Adipocyte (in vitro differentiated cells): ENCODE results near the gene C1QTNF1.

Experiments used
- DNase-seq: peaks from one replicate; pipeline ENCODE4 v3.0.0-alpha.2; 2015; ENCODE audit warnings: low read depth
- H3K27me3 ChIP-seq: replicated peaks from 2 replicates; pipeline ENCODE4 v1.7.0; 2013; ENCODE audit warnings: mild to moderate bottlenecking, low read length, moderate library complexity; ENCODE audit not compliant: control insufficient read depth, insufficient read depth
- H3K36me3 ChIP-seq: 2 replicates; pipeline ENCODE4 v1.7.0; 2013; ENCODE audit warnings: low read length, mild to moderate bottlenecking, moderate library complexity; ENCODE audit not compliant: control insufficient read depth, insufficient read depth, severe bottlenecking
- H3K4me1 ChIP-seq: 2 replicates; pipeline ENCODE4 v1.7.0; 2013; ENCODE audit warnings: mild to moderate bottlenecking, low read length, moderate library complexity; ENCODE audit not compliant: control insufficient read depth, insufficient read depth
- H3K4me3 ChIP-seq: 2 replicates; pipeline ENCODE4 v1.7.0; 2013; ENCODE audit warnings: mild to moderate bottlenecking, low read length, moderate library complexity
- H3K9ac ChIP-seq: 2 replicates; pipeline ENCODE4 v1.7.0; 2013; ENCODE audit warnings: mild to moderate bottlenecking, low read length, moderate library complexity
- H3K9me3 ChIP-seq: 2 replicates; pipeline ENCODE4 v1.7.0; 2013; ENCODE audit warnings: mild to moderate bottlenecking, low read length, moderate library complexity; ENCODE audit not compliant: control insufficient read depth

Gene C1QTNF1

DNA sequence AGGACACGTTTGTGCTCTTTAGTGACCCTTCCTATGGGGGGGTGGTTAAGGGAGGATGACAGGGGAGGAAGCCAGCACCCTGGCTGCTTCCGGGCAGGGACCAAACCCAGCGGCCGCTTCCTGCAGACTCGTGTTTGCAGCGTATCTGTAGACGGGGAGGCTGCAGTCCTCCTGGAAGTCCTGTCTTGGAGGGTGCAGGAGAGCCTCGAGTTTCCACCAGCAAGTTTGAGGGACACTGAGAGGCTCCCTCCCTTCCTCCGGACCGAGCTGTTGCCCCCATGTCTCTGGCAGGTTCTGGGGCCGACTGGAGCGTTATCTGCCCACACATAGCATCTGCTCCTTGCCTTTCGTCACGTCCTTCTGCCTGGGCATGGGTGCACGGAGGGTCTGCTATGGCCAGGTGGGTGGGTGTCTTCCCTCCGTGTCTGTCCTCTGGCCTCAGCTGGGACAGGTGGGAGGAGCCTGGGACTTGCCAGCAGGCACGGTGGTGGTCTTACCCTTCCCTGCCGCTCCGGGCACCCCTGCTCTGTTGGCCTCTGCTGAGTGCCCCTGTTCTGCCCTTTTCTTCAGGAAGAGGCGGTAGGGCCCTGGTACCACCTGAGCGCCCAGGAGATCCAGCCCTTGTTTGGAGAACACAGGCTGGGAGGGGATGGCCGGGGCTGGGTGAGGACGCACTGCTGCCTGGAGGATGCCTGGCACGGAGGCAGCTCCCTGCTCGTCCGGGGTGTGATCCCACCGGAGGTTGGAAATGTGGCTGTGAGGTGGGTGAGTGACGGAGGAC is 59.4 kb downstream of the C1QTNF1 start:
- Histone ChIP-seq H3K4me1 (no peaks in the 10 kb centered on the region), H3K27me3 (no peaks in the 10 kb centered on the region), H3K9ac (no peak overlapping the region), H3K36me3 (peaks cover 71% of the 10 kb centered on the region), H3K4me3 (no peak overlapping the region), H3K9me3 (no peaks in the 10 kb centered on the region)
- DNase-seq: no peak

DNA sequence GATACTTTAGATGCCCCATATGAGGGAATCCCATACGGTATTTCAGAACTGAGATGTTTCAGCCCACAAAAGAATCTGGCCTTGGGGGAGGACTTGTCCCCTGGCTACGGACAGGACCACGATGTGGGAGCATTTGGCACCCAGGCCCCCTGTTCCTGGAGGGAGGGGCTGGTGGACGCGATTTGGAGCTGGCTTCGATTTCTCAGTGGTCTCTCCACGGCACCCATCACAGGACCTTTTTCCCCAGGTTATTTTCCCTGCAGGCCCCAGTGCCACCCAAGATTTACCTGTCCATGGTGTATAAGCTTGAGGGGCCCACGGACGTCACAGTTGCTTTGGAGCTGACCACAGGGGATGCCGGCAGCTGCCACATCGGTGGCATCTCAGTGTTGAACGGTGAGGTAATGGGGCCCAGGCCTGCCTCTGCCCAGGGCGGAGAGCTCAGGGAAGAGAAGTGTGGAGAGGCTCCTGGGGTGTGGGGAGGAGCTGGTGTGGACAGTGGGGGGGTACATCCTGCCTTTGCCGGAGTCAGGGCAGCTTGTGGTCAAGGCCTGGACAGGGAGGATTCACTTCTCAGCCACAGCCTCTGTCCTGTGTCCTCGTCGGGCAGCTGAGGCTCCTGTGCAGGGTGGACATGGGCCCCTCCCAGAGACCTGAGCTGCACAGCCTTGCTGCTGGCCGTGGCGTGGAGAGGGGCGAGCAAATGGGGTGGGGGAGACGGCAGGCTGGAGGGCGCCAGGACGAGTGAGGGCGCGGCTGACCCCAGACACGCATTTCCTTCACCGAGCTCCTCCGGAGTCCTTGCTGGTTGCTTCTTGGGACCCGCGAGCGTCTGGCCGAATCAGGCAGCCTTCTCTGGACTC is 60.6 kb downstream of the C1QTNF1 start:
- Histone ChIP-seq H3K4me3 (no peak overlapping the region), H3K4me1 (no peaks in the 10 kb centered on the region)
- no peak for DNase-seq

DNA sequence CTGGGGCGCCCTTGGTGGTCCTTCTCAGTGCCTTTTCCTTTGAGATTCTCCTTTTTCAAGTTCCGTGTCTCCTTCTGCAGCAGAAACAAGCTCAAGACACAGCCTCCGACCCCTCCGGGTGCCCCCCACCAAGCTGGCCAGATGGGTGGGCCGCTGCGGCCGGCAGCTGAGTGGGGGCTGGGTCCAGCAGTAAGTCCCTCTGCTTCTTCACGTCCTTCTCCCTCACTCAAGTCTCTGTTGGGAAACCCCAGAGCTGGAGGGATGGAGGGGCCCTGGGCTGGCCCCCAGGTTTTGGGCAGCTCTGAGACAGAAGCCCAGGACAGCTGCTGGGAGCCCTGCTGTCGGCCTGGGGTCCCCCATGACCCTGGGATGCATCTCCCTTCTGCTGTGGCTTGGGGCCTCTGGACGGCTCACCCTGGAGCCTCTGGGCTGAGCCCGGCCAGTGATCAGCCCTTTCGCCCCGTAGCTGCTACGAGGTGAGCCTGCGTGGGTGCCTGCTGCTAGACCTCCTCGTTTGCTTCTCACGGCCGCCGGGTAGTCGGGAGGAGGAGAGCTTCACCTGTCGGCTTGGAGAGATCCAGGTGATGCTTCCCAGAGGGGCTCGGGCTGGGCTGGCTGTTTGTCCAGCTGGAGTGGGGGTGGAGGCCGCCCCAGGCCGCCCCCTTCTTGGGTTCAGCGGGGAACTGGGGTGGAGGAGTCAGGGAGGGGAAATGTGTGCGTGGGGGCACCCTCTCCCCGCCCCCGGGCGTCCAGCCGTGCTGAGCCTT is 61.4 kb downstream of the C1QTNF1 start:
- Histone ChIP-seq H3K27me3 (no peaks in the 10 kb centered on the region), H3K9me3 (no peaks in the 10 kb centered on the region), H3K9ac (no peak overlapping the region), H3K4me3 (no peak overlapping the region), H3K36me3 (peaks cover 51% of the 10 kb centered on the region), H3K4me1 (peaks cover 3% of the 10 kb centered on the region)
- DNase-seq: no peak

More for the DNA sequence above, 60.6 kb downstream of the C1QTNF1 start:
- Histone ChIP-seq H3K9ac (no peak overlapping the region), H3K27me3 (no peaks in the 10 kb centered on the region), H3K9me3 (no peaks in the 10 kb centered on the region), H3K36me3 (peaks cover 59% of the 10 kb centered on the region)

DNA sequence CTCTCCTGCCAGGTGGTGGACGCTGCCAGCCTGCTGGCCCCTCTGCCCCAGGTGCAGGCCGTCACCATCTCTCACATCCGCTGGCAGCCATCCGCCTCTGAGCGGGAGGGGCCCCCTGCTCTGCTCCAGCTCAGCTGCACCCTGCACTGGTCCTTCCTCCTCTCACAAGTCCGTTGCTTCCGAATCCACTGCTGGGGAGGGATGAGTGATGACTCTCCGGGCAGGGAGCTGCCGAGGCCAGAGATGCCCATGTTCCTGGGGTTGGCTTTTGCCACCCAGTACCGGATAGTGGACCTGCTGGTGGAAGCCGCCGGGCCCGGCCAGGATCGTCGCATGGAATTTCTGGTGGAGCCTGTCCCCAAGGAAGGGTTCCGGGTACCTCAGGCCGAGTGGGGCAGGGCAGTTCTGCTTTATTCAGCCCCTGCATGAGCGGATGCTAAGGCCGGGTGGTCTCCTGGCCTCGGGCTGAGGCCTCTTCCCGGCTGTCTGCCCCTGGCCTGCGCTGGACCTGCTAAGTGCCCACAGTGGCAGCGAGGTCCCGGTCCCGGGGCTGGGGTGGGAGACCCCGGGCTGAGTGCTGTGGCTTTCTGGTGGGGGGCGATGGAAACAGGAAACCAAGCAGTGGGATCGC is 62.1 kb downstream of the C1QTNF1 start:
- Histone ChIP-seq H3K9me3 (no peaks in the 10 kb centered on the region), H3K9ac (no peak overlapping the region)

DNA sequence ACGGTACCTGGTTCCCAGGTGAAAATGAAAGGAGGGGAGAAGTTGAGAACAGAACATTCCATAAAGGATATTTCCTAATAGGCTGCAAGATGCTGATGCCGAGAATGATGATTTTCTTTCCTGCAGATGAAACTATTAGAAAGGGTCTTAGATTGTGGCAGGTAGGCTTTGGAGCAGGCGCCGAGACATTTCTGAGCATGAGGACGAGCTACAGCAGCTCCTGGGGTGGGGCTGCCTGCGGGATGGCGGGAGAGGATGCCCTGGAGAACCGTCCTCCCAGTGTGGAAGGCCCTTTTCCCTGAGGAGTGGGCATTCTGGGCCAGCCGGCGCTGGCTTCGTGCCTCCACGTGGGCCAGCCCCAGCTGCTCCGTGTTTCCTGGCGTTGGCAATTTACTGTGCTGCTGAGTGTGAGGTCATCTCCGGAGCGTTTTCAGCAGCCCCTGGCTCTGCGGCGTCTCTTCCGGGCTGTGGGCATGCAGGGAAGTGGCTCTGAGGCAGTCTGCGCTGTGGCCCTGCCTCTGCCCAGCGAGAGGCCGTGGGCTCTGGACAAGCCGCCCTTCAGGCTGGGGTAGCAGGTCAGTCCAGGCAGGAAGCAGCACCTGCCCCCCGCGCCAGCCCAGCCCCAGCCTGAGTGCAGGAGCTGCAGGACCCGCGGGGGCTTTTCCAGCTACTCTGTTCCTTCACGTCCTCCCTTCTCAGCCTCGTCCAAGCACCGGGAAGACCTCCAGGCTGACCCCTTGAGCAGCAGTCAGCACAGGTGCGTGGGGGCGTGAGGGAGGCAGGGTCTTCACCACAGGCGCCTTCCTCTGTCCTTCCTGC is 62.8 kb downstream of the C1QTNF1 start:
- H3K4me1 ChIP-seq: peaks cover 7% of the 10 kb centered on the region
- no peak overlapping the region for H3K4me3 ChIP-seq
- DNase-seq: no peak
- H3K9ac ChIP-seq: no peak overlapping the region
- H3K27me3 ChIP-seq: peaks cover 7% of the 10 kb centered on the region
- H3K36me3 ChIP-seq: peaks cover 43% of the 10 kb centered on the region
- H3K9me3 ChIP-seq: no peaks in the 10 kb centered on the region

More for the DNA sequence above, 62.1 kb downstream of the C1QTNF1 start:
- Histone ChIP-seq H3K36me3 (peaks cover 47% of the 10 kb centered on the region), H3K27me3 (no peaks in the 10 kb centered on the region), H3K4me1 (peaks cover 7% of the 10 kb centered on the region), H3K4me3 (no peak overlapping the region)
- DNase-seq: no peak

DNA sequence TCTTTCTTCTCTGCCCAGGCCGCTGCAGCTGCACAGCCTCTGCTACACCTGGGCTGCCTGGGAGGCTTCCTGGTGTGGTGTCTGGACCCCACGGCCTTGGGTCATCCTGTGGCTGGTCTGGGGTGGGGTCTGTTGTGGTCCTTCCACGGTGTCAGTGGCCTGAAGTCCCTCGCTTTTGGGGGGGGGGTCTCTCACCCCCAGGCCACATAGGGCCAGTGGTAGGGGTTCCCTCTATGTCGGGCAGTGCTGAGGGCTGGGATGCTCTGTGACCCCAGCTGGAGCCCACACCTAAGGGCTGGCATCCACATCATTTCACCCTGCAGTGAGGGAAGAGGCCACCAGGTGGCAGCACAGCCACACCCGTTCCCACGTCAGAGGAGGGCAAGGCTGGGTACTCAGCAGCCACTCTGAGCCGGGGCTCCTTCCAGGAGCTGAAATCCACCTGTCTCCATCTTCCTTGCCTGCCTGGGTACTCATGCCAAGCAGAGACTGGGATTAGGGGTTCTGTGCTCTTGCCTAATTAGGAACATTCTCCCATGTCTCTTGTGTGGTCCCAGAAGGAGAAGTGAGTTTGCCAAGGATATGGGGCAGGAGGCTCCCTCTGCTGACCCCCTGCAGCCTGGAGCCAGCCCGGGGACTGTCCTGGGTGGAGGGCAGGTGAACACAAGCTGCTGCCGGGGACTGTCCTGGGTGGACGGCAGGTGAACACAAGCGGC is 63.6 kb downstream of the C1QTNF1 start:
- H3K4me3 ChIP-seq: no peak overlapping the region
- H3K27me3 ChIP-seq: peaks cover 14% of the 10 kb centered on the region
- peaks cover 38% of the 10 kb centered on the region for H3K36me3 ChIP-seq
- no peaks in the 10 kb centered on the region for H3K9me3 ChIP-seq
- peaks cover 7% of the 10 kb centered on the region for H3K4me1 ChIP-seq
- H3K9ac ChIP-seq: no peak overlapping the region
- DNase-seq: peak; percentile 81

DNA sequence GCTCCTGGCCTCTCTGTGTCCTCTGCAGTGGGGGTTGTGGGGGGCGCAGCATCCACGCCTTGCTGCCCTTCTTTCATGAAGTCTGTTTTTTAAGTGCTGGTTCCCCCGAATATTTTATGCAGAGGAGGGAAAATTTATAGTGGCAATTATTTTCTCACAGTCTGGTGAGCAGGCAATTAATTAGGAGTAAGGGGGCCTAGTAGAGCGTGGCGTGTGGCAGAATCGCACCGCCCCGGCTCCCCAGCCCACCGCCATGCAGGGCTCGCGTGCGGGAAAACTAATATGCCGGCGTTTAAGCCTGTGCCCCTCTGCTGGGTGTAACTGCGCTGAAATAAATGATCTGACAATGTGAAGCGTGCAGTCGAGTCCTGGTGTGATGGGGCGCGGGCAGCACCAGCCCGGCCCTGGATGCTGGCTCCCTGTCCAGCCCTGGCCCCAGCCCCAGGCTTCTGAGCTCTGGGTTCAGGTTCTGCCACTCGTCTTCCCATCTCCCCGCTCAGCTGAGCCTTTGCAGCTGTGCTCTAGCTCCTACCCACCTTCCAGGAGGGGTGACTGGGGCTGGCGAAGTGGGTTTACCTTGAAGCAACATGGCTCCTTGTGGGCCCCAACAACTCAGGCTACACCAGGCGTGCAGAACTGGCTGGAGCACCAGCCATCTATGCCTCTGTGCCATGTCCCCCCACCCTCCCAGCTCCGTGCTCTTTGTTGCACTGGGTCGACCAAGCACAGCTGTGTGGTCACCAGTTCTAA is 64.5 kb downstream of the C1QTNF1 start:
- Histone ChIP-seq H3K4me3 (no peak overlapping the region), H3K4me1 (peaks cover 7% of the 10 kb centered on the region), H3K9me3 (no peaks in the 10 kb centered on the region), H3K27me3 (peaks cover 16% of the 10 kb centered on the region), H3K9ac (no peak overlapping the region), H3K36me3 (peaks cover 31% of the 10 kb centered on the region)
- DNase-seq: no peak

DNA sequence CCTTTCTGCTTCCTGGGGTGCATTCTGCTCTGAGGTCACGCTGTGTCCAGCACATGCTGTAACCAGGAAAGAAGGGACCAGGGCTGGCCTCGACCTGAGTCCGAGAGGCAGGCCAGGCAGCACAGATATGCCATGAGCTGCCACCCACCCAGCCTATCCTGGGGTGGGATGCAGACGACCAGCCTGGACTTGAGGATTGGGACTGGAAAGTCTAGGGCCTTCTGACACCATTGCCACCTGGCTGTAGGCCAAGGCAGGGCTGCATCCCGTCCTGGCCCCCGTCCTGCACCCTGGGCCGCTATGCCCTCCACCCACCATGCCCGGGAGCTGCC is 65.0 kb downstream of the C1QTNF1 start:
- peaks cover 26% of the 10 kb centered on the region for H3K36me3 ChIP-seq
- H3K9ac ChIP-seq: no peak overlapping the region
- no peaks in the 10 kb centered on the region for H3K9me3 ChIP-seq
- peaks cover 19% of the 10 kb centered on the region for H3K27me3 ChIP-seq
- DNase-seq: no peak
- peaks cover 7% of the 10 kb centered on the region for H3K4me1 ChIP-seq
- H3K4me3 ChIP-seq: no peak overlapping the region

DNA sequence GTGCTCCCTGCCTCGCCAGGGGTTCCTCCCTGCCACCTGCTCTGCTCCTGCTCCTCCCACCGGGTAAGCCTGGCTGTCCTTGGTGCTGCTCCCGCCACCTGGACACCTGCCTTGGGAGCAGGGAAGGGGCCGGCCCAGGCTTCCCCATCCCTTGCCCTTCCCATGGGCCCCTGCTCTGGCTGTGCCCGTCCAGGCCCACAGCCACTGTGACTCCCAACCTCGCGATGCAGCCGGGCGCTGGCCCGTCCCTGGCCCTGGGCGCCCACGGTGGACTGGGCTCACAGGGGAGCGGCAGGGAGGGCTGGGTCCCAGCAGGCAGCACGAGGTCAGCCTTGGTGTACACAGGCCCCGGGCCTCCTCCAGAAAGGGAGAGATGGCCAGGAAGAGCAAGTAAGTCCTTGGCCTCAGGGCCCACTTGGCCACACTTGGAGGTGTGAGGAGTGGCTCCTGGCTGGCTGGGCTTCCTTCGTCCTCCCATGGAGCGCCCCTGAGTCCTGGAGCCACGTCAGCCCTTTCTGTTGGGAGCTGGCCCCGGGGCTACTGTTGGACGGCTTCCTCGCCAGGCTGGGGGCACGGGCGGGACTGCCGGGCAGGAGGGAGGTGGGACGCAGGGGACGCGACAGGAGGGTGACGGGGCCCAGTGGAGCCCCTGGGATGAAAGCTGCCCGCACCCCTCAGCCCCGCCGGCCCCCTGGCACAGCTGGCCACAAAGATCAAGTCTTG is 65.9 kb downstream of the C1QTNF1 start:
- H3K36me3 ChIP-seq: peaks cover 18% of the 10 kb centered on the region
- peak overlapping the region; percentile 49 for H3K9ac ChIP-seq
- H3K9me3 ChIP-seq: no peaks in the 10 kb centered on the region
- no peak for DNase-seq
- peaks cover 7% of the 10 kb centered on the region for H3K4me1 ChIP-seq
- no peak overlapping the region for H3K4me3 ChIP-seq
- peaks cover 23% of the 10 kb centered on the region for H3K27me3 ChIP-seq
